Hepatocyte (in vitro differentiated cells): Measurements from ENCODE around the gene CHN1.

Experiments used
- EZH2 ChIP-seq: fragments of 200-600 bp; sonication (generic); IDR thresholded peaks from 2 replicates; pipeline ENCODE4 v1.6.1; 2016; ENCODE audit warnings: antibody characterized with exemption, mild to moderate bottlenecking, borderline replicate concordance
- EZH2phosphoT487 ChIP-seq: fragments of 200-600 bp; sonication (generic); IDR thresholded peaks from one replicate; pipeline ENCODE4 v1.6.1; 2018; ENCODE audit warnings: antibody characterized with exemption, mild to moderate bottlenecking, low read depth, moderate library complexity; ENCODE audit not compliant: unreplicated experiment, severe bottlenecking
- TF ChIP-seq, protein P1 (sequence below): fragments of 200-600 bp; sonication (generic); IDR thresholded peaks from 2 replicates; pipeline ENCODE4 v1.5.1; 2016; ENCODE audit warnings: antibody characterized with exemption, mild to moderate bottlenecking; ENCODE audit not compliant: poor library complexity

- TF ChIP-seq EZH2 (no peak), EZH2phosphoT487 (no peak)
- TF ChIP-seq, protein P1, sequence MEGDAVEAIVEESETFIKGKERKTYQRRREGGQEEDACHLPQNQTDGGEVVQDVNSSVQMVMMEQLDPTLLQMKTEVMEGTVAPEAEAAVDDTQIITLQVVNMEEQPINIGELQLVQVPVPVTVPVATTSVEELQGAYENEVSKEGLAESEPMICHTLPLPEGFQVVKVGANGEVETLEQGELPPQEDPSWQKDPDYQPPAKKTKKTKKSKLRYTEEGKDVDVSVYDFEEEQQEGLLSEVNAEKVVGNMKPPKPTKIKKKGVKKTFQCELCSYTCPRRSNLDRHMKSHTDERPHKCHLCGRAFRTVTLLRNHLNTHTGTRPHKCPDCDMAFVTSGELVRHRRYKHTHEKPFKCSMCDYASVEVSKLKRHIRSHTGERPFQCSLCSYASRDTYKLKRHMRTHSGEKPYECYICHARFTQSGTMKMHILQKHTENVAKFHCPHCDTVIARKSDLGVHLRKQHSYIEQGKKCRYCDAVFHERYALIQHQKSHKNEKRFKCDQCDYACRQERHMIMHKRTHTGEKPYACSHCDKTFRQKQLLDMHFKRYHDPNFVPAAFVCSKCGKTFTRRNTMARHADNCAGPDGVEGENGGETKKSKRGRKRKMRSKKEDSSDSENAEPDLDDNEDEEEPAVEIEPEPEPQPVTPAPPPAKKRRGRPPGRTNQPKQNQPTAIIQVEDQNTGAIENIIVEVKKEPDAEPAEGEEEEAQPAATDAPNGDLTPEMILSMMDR, result no peak
These were observed 165.5 kb downstream of the CHN1 start for GRCh38 chr2:174839662-174840061.
